H1 (cell line): ENCODE measurements around the gene HJURP. TPM values are rescaled to one million over a fixed set of nuclear protein-coding genes. Genes with fewer than 3 reads are reported as not detected.

Experiments used
- CTCF ChIA-PET: fragments of 300-600 bp; sonication (Branson Sonifier 250); formaldehyde crosslinking; loops from one replicate; lab custom pipeline; 2021; ENCODE audit not compliant: partially characterized antibody; lab: Charles Lee
- POLR2A ChIA-PET: fragments of 300-600 bp; sonication (Branson Sonifier 250); formaldehyde crosslinking; loops from one replicate; lab custom pipeline; 2021; ENCODE audit warnings: inconsistent platforms; ENCODE audit not compliant: partially characterized antibody; lab: Charles Lee
- DNase-seq, 2 experiments: peaks; one replicate each; pipeline versions ENCODE4 v3.0.0 to v3.0.0-alpha.2; 2010 to 2022; ENCODE audit warnings: low spot score in 2 of 2, low read depth in 1 of 2, mixed read lengths in 1 of 2
- FAIRE-seq: peaks from 2 replicates; lab custom pipeline; 2011; peaks lifted over from hg19 to GRCh38; lab: Jason Lieb, UNC
- H2AFZ ChIP-seq: 2 replicates; pipeline ENCODE4 v1.8.1; 2012; ENCODE audit warnings: low read length, inconsistent platforms
- H2AK5ac ChIP-seq: 2 replicates; pipeline ENCODE4 v1.6.1; 2013; ENCODE audit warnings: low read depth, low read length
- H2BK120ac ChIP-seq: replicated peaks from 2 replicates; pipeline ENCODE3; 2013; ENCODE audit warnings: low read depth, low read length, inconsistent platforms
- H2BK12ac ChIP-seq: 2 replicates; pipeline ENCODE4 v1.6.1; 2013; ENCODE audit warnings: low read depth, low read length
- H2BK15ac ChIP-seq: 2 replicates; pipeline ENCODE4 v1.6.1; 2013; ENCODE audit warnings: low read length
- H2BK20ac ChIP-seq: 2 replicates; pipeline ENCODE4 v1.6.1; 2013; ENCODE audit warnings: low read length
- H2BK5ac ChIP-seq: 2 replicates; pipeline ENCODE4 v1.6.1; 2013; ENCODE audit warnings: low read depth, low read length
- H3K14ac ChIP-seq: 2 replicates; pipeline ENCODE4 v1.6.1; 2013; ENCODE audit warnings: inconsistent platforms; ENCODE audit not compliant: insufficient read length
- H3K18ac ChIP-seq: 2 replicates; pipeline ENCODE4 v1.6.1; 2013; ENCODE audit warnings: low read length; ENCODE audit errors: extremely low read depth
- H3K23ac ChIP-seq: 2 replicates; pipeline ENCODE4 v1.6.1; 2013; ENCODE audit warnings: inconsistent platforms; ENCODE audit not compliant: insufficient read length
- H3K23me2 ChIP-seq: 2 replicates; pipeline ENCODE4 v1.6.1; 2013; ENCODE audit warnings: low read depth, low read length
- H3K27ac ChIP-seq: 2 replicates; pipeline ENCODE4 v1.6.1; 2011; ENCODE audit warnings: low read depth, low read length, inconsistent platforms
- H3K27me3 ChIP-seq, 4 experiments: replicated peaks in 1 of 4; 1 replicate in 1 of 4; 2 replicates in 3 of 4; pipeline versions ENCODE4 v1.6.1 to v1.8.1; 2011 to 2013; ENCODE audit warnings: low read length in 3 of 4, mild to moderate bottlenecking in 3 of 4, inconsistent platforms in 2 of 4, mixed read lengths in 2 of 4, moderate library complexity in 1 of 4; ENCODE audit not compliant: control insufficient read depth in 3 of 4, insufficient read depth in 3 of 4; ENCODE audit errors: extremely low read depth in 1 of 4
- H3K36me3 ChIP-seq, 4 experiments: 2 replicates each; pipeline versions ENCODE4 v1.6.1 to v1.8.1; 2011 to 2013; ENCODE audit warnings: mild to moderate bottlenecking in 4 of 4, low read length in 3 of 4, moderate library complexity in 2 of 4, control low read depth in 1 of 4, inconsistent platforms in 1 of 4; ENCODE audit not compliant: insufficient read depth in 4 of 4, control insufficient read depth in 2 of 4
- H3K4ac ChIP-seq: replicated peaks from 2 replicates; pipeline ENCODE3; 2013; ENCODE audit warnings: low read length, low read depth, mixed read lengths, inconsistent platforms; ENCODE audit not compliant: insufficient read length
- H3K4me1 ChIP-seq, 4 experiments: replicated peaks in 1 of 4; 1 replicate in 1 of 4; 2 replicates in 3 of 4; pipeline versions ENCODE4 v1.6.1 to v1.8.1; 2011 to 2013; ENCODE audit warnings: low read length in 3 of 4, inconsistent platforms in 2 of 4, mixed read lengths in 1 of 4; ENCODE audit not compliant: insufficient read depth in 4 of 4, control insufficient read depth in 3 of 4
- H3K4me2 ChIP-seq, 2 experiments: 2 replicates each; pipeline versions ENCODE4 v1.6.1 to v1.8.1; 2011 to 2013; ENCODE audit warnings: low read depth in 2 of 2, low read length in 2 of 2, control low read depth in 1 of 2, inconsistent platforms in 1 of 2, mild to moderate bottlenecking in 1 of 2; ENCODE audit not compliant: insufficient read depth in 1 of 2
- H3K4me3 ChIP-seq, 4 experiments: fragments of 200-600, 300-600 bp in 1 of 4; sonication (generic), shearing (Covaris generic), sonication (Bioruptor Twin) in 1 of 4; 2 replicates each; pipeline versions ENCODE4 v1.5.1 to v1.8.1; 2011 to 2016; ENCODE audit warnings: low read length in 4 of 4, low read depth in 3 of 4, control low read depth in 2 of 4, inconsistent platforms in 2 of 4, mild to moderate bottlenecking in 2 of 4, mixed read lengths in 1 of 4, moderate library complexity in 1 of 4; ENCODE audit not compliant: insufficient read depth in 2 of 4; ENCODE audit errors: extremely low read depth in 1 of 4
- H3K56ac ChIP-seq: replicated peaks from 2 replicates; pipeline ENCODE3; 2013; ENCODE audit warnings: low read depth, mild to moderate bottlenecking, mixed read lengths, low read length, inconsistent platforms; ENCODE audit not compliant: insufficient read length
- H3K79me1 ChIP-seq: 2 replicates; pipeline ENCODE4 v1.6.1; 2013; ENCODE audit warnings: low read depth, low read length, control low read depth
- H3K79me2 ChIP-seq, 2 experiments: 2 replicates each; pipeline versions ENCODE4 v1.6.1 to v1.8.1; 2012 to 2013; ENCODE audit warnings: low read length in 2 of 2, mild to moderate bottlenecking in 2 of 2, inconsistent platforms in 1 of 2; ENCODE audit not compliant: insufficient read depth in 2 of 2, control insufficient read depth in 1 of 2
- H3K9ac ChIP-seq, 4 experiments: replicated peaks in 1 of 4; 1 replicate in 1 of 4; 2 replicates in 3 of 4; pipeline versions ENCODE4 v1.6.1 to v1.8.1; 2011 to 2013; ENCODE audit warnings: low read depth in 3 of 4, low read length in 3 of 4, control low read depth in 2 of 4, mild to moderate bottlenecking in 2 of 4, moderate library complexity in 2 of 4, inconsistent platforms in 1 of 4; ENCODE audit errors: extremely low read depth in 1 of 4
- H3K9me3 ChIP-seq, 2 experiments: 2 replicates each; pipeline versions ENCODE4 v1.6.1 to v1.8.1; 2012 to 2013; ENCODE audit warnings: mild to moderate bottlenecking in 2 of 2, moderate library complexity in 2 of 2, control low read depth in 1 of 2, inconsistent platforms in 1 of 2, low read depth in 1 of 2, low read length in 1 of 2, mixed read lengths in 1 of 2; ENCODE audit not compliant: insufficient read depth in 2 of 2
- H4K20me1 ChIP-seq, 2 experiments: replicated peaks in 1 of 2; 2 replicates each; pipeline versions ENCODE3 to v1.8.1; 2011 to 2013; ENCODE audit warnings: inconsistent platforms in 2 of 2, low read length in 2 of 2, mild to moderate bottlenecking in 1 of 2; ENCODE audit not compliant: insufficient read depth in 2 of 2, control insufficient read depth in 1 of 2
- H4K5ac ChIP-seq: 2 replicates; pipeline ENCODE4 v1.6.1; 2013; ENCODE audit warnings: low read length, low read depth, mixed read lengths, inconsistent platforms; ENCODE audit not compliant: insufficient read length
- H4K8ac ChIP-seq: 2 replicates; pipeline ENCODE4 v1.8.0; 2013; ENCODE audit warnings: mild to moderate bottlenecking, moderate library complexity, low read length, inconsistent platforms; ENCODE audit not compliant: insufficient read depth; ENCODE audit errors: extremely low read depth
- H4K91ac ChIP-seq: replicated peaks from 2 replicates; pipeline ENCODE3; 2013; ENCODE audit warnings: low read length, mixed read lengths, inconsistent platforms; ENCODE audit not compliant: insufficient read length
- ASH2L ChIP-seq: fragments of 200-600, 300-600 bp; sonication (generic); IDR thresholded peaks from one replicate; pipeline ENCODE4 v1.7.1; 2017; ENCODE audit warnings: low read length
- BACH1 ChIP-seq: IDR thresholded peaks from 2 replicates; pipeline ENCODE4 v1.6.1; 2012; ENCODE audit warnings: low read length, improper control_type of control experiment
- BRCA1 ChIP-seq: IDR thresholded peaks from 2 replicates; pipeline ENCODE4 v1.6.1; 2012; ENCODE audit warnings: low read depth, low read length, improper control_type of control experiment
- EZH2 ChIP-seq: fragments of 200-600 bp; sonication (generic); IDR thresholded peaks from 2 replicates; pipeline ENCODE4 v1.7.1; 2012; ENCODE audit warnings: low read depth, mild to moderate bottlenecking, moderate library complexity, low read length, inconsistent platforms; ENCODE audit not compliant: severe bottlenecking
- HDAC6 ChIP-seq: IDR thresholded peaks from one replicate; pipeline ENCODE4 v1.7.1; 2012; ENCODE audit warnings: low read depth, mild to moderate bottlenecking, inconsistent platforms, low read length, moderate library complexity
- JUND ChIP-seq: IDR thresholded peaks from 2 replicates; pipeline ENCODE4 v1.6.1; 2011; ENCODE audit warnings: mild to moderate bottlenecking, improper control_type of control experiment, low read length
- SAP30 ChIP-seq: fragments of 300-600 bp; sonication (generic); IDR thresholded peaks from 2 replicates; pipeline ENCODE4 v1.7.1; 2012; ENCODE audit warnings: low read length, moderate library complexity, mild to moderate bottlenecking, inconsistent platforms; ENCODE audit not compliant: insufficient read depth, insufficient replicate concordance
- SP2 ChIP-seq: IDR thresholded peaks from 2 replicates; pipeline ENCODE4 v1.6.1; 2012; ENCODE audit warnings: mild to moderate bottlenecking, low read length, inconsistent platforms
- SRF ChIP-seq: IDR thresholded peaks from 2 replicates; pipeline ENCODE4 v1.6.1; 2011; ENCODE audit warnings: mild to moderate bottlenecking, low read depth, low read length, moderate library complexity
- SUZ12 ChIP-seq: fragments of 200-600 bp; sonication (generic); IDR thresholded peaks from 2 replicates; pipeline ENCODE4 v1.6.1; 2012; ENCODE audit warnings: mild to moderate bottlenecking, inconsistent platforms, low read length, moderate library complexity, mixed read lengths
- TAF1 ChIP-seq: IDR thresholded peaks from 2 replicates; pipeline ENCODE4 v1.6.1; 2011; ENCODE audit warnings: mild to moderate bottlenecking, low read depth, low read length
- TBP ChIP-seq: IDR thresholded peaks from 2 replicates; pipeline ENCODE4 v1.6.1; 2011; ENCODE audit warnings: low read depth, low read length, improper control_type of control experiment
- TEAD4 ChIP-seq: IDR thresholded peaks from 2 replicates; pipeline ENCODE4 v1.6.1; 2012; ENCODE audit warnings: low read depth, low read length, inconsistent platforms, mixed read lengths
- ZNF274 ChIP-seq: IDR thresholded peaks from 2 replicates; pipeline ENCODE4 v1.7.0; 2012; ENCODE audit warnings: low read length, borderline replicate concordance; ENCODE audit errors: extremely low read depth
- WGBS, 2 experiments: shearing (Covaris generic) in 1 of 2; methylation state at CpG; one replicate each; pipeline versions ENCODE4 v1.1.6 to v1.1.7; 2013 to 2015; ENCODE audit warnings: low lambda C conversion rate in 2 of 2, mixed read lengths in 2 of 2, inconsistent platforms in 1 of 2, low coverage in 1 of 2, missing lambda C conversion rate in 1 of 2; ENCODE audit not compliant: insufficient replicate concordance in 2 of 2, insufficient coverage in 1 of 2, insufficient read length in 1 of 2; ENCODE audit errors: extremely low coverage in 1 of 2, missing lambda C conversion rate in 1 of 2; 5-methylcytosine and 5-hydroxymethylcytosine counted together
- polyA plus RNA-seq, 7 experiments: library from polyadenylated mRNA; depleted of rRNA in 3 of 7; stranded (reverse) in 5 of 7; unstranded in 2 of 7; fragments of >200 nt in 5 of 7; fragments of 200-250 nt in 2 of 7; gene quantifications; 1 replicate in 5 of 7; 2 replicates in 1 of 7; 4 replicates in 1 of 7; pipeline versions ENCODE4 v1.2.1 to v1.2.3, GENCODE V29; 2011 to 2013; ENCODE audit warnings: missing spikeins in 2 of 7, mixed read lengths in 2 of 7
- total RNA-seq: library from RNA; stranded (reverse); fragmentation: NEBNext Ultra II Directional; extraction: Animal tissue kit (Norgen Biotek cat#: 25700); gene quantifications from 2 replicates; pipeline ENCODE4 v1.2.1, GENCODE V29; 2021

HJURP gene
- total and polyA plus RNA-seq, 2 of the 8 experiments (the other 6 are each of a cell fraction or from before 2014, with no cell fraction given), result 49.3 to 60.5 TPM

GRCh38 chr2:233813236-233814055, 40.9 kb downstream of the HJURP start:
- Histone ChIP-seq H4K8ac (peak overlapping the region; percentile 76), H3K79me1 (no peaks in the 10 kb centered on the region), H2BK5ac (no peak overlapping the region), H3K27me3 (no peaks in the 10 kb centered on the region), H2AK5ac (no peak overlapping the region), H4K5ac (no peak overlapping the region), H3K23me2 (no peaks in the 10 kb centered on the region), H3K9ac (no peak overlapping the region), H3K23ac (no peak overlapping the region), H2AFZ (no peak overlapping the region), H3K4me3 (no peak overlapping the region), H3K36me3 (no peaks in the 10 kb centered on the region), H4K20me1 (no peaks in the 10 kb centered on the region), H2BK12ac (no peak overlapping the region), H4K91ac (no peak overlapping the region), H3K4me1 (no peaks in the 10 kb centered on the region), H3K4ac (no peak overlapping the region), H2BK15ac (no peak overlapping the region), H2BK20ac (no peak overlapping the region), H3K56ac (no peak overlapping the region), H3K9me3 (no peaks in the 10 kb centered on the region), H3K79me2 (no peaks in the 10 kb centered on the region), H3K4me2 (no peak overlapping the region), H3K14ac (no peak overlapping the region), H2BK120ac (no peak overlapping the region), H3K27ac (no peak overlapping the region), H3K18ac (no peak overlapping the region)
- FAIRE-seq, result no peak
- WGBS, 2 experiments, result 93% methylated on average over 3 of the region's 3 CpGs; no CpG with 5 or more reads in 1 of the 2 experiments
- ChIA-PET POLR2A (no interaction called here), CTCF (interaction anchor here (1.0 kb wide), 2 partner anchors 20 to 849 kb away, joined by 4 read pairs; no protein-coding TSS in a partner anchor)
- no peak for DNase-seq
- TF ChIP-seq TBP (no peak), HDAC6 (no peak), BRCA1 (no peak), ZNF274 (no peak), SAP30 (no peak), ASH2L (no peak), TAF1 (no peak), JUND (no peak), EZH2 (no peak), BACH1 (no peak), TEAD4 (no peak), SRF (no peak), SUZ12 (no peak), SP2 (no peak)
